H9 (cell line): Measurements from ENCODE around the gene OR51B5. TPM values are rescaled to one million over a fixed set of nuclear protein-coding genes. Genes with fewer than 3 reads are reported as not detected.

Experiments used
- DNase-seq: peaks from one replicate; pipeline ENCODE4 v3.0.0-alpha.2; 2017
- H2AFZ ChIP-seq: one replicate; pipeline ENCODE4 v1.6.1; 2013; ENCODE audit warnings: mild to moderate bottlenecking, low read length, control low read depth, moderate library complexity
- H2AK5ac ChIP-seq: 2 replicates; pipeline ENCODE4 v1.6.1; 2013; ENCODE audit warnings: low read length, control low read depth, mixed read lengths; ENCODE audit not compliant: insufficient read length
- H2BK120ac ChIP-seq: one replicate; pipeline ENCODE4 v1.6.1; 2013; ENCODE audit warnings: low read depth, mild to moderate bottlenecking, low read length, control low read depth, inconsistent platforms; ENCODE audit not compliant: poor library complexity, severe bottlenecking
- H2BK12ac ChIP-seq: 2 replicates; pipeline ENCODE4 v1.6.1; 2013; ENCODE audit warnings: low read length, control low read depth, mixed read lengths, low read depth; ENCODE audit not compliant: insufficient read length
- H2BK15ac ChIP-seq: 2 replicates; pipeline ENCODE4 v1.6.1; 2013; ENCODE audit warnings: low read depth, low read length, control low read depth
- H2BK20ac ChIP-seq: one replicate; pipeline ENCODE4 v1.6.1; 2013; ENCODE audit warnings: low read depth, mild to moderate bottlenecking, low read length, control low read depth, inconsistent platforms; ENCODE audit not compliant: poor library complexity, severe bottlenecking
- H2BK5ac ChIP-seq: 2 replicates; pipeline ENCODE4 v1.6.1; 2013; ENCODE audit warnings: low read length, control low read depth, mixed read lengths; ENCODE audit not compliant: insufficient read length
- H3K14ac ChIP-seq: 2 replicates; pipeline ENCODE4 v1.6.1; 2013; ENCODE audit warnings: low read length, control low read depth; ENCODE audit not compliant: insufficient read depth
- H3K18ac ChIP-seq: 2 replicates; pipeline ENCODE4 v1.6.1; 2013; ENCODE audit warnings: low read depth, mild to moderate bottlenecking, mixed read lengths, low read length, control low read depth; ENCODE audit not compliant: insufficient read length
- H3K23ac ChIP-seq: 2 replicates; pipeline ENCODE4 v1.6.1; 2013; ENCODE audit warnings: low read length, control low read depth, mixed read lengths, low read depth; ENCODE audit not compliant: insufficient read length
- H3K23me2 ChIP-seq: 2 replicates; pipeline ENCODE4 v1.6.1; 2013; ENCODE audit warnings: low read depth, mild to moderate bottlenecking, mixed read lengths, low read length, control low read depth; ENCODE audit not compliant: insufficient read length, poor library complexity, severe bottlenecking
- H3K27ac ChIP-seq: 2 replicates; pipeline ENCODE4 v1.5.1; 2013; ENCODE audit warnings: low read length, control low read depth, mixed read lengths, low read depth; ENCODE audit not compliant: insufficient read length
- H3K27me3 ChIP-seq: 2 replicates; pipeline ENCODE4 v1.6.1; 2013; ENCODE audit warnings: low read length, control low read depth, inconsistent platforms; ENCODE audit not compliant: insufficient read depth
- H3K4ac ChIP-seq: 2 replicates; pipeline ENCODE4 v1.6.1; 2013; ENCODE audit warnings: low read depth, mild to moderate bottlenecking, control low read depth, inconsistent platforms, low read length, moderate library complexity
- H3K4me1 ChIP-seq: 2 replicates; pipeline ENCODE4 v1.6.1; 2013; ENCODE audit warnings: low read length, control low read depth, inconsistent platforms; ENCODE audit not compliant: insufficient read depth
- H3K4me2 ChIP-seq: 2 replicates; pipeline ENCODE4 v1.6.1; 2013; ENCODE audit warnings: low read length, control low read depth, mixed read lengths; ENCODE audit not compliant: insufficient read length, insufficient read depth
- H3K56ac ChIP-seq: 2 replicates; pipeline ENCODE4 v1.6.1; 2013; ENCODE audit warnings: low read depth, mild to moderate bottlenecking, mixed read lengths, low read length, control low read depth; ENCODE audit not compliant: insufficient read length
- H3K79me1 ChIP-seq: 2 replicates; pipeline ENCODE4 v1.6.1; 2013; ENCODE audit warnings: low read depth, mild to moderate bottlenecking, moderate library complexity, low read length, control low read depth, inconsistent platforms; ENCODE audit not compliant: insufficient read depth, poor library complexity, severe bottlenecking
- H3K79me2 ChIP-seq: 2 replicates; pipeline ENCODE4 v1.6.1; 2013; ENCODE audit warnings: low read length, control low read depth, inconsistent platforms; ENCODE audit not compliant: insufficient read depth
- H3K9ac ChIP-seq: 2 replicates; pipeline ENCODE4 v1.6.1; 2013; ENCODE audit warnings: low read length, control low read depth, mixed read lengths; ENCODE audit not compliant: insufficient read length; ENCODE audit errors: extremely low read depth
- H3K9me3 ChIP-seq: one replicate; pipeline ENCODE4 v1.6.1; 2013; ENCODE audit warnings: low read depth, low read length, inconsistent platforms; ENCODE audit not compliant: control insufficient read depth
- H3T11ph ChIP-seq: one replicate; pipeline ENCODE4 v1.6.1; 2013; ENCODE audit warnings: mild to moderate bottlenecking, low read length, control low read depth, inconsistent platforms
- H4K20me1 ChIP-seq: one replicate; pipeline ENCODE4 v1.6.1; 2013; ENCODE audit not compliant: control insufficient read depth, insufficient read length, insufficient read depth
- H4K5ac ChIP-seq: 2 replicates; pipeline ENCODE4 v1.6.1; 2013; ENCODE audit warnings: low read depth, mild to moderate bottlenecking, mixed read lengths, low read length, control low read depth; ENCODE audit not compliant: insufficient read length
- H4K8ac ChIP-seq: replicated peaks from 2 replicates; pipeline ENCODE4 v1.6.1; 2013; ENCODE audit warnings: low read length, control low read depth, mixed read lengths, low read depth; ENCODE audit not compliant: insufficient read length
- H4K91ac ChIP-seq: 2 replicates; pipeline ENCODE4 v1.6.1; 2013; ENCODE audit warnings: low read depth, mild to moderate bottlenecking, moderate library complexity, mixed read lengths, low read length, control low read depth; ENCODE audit not compliant: insufficient read length
- H3K27ac Mint-ChIP-seq, 3 experiments: 2 replicates in 2 of 3; 3 replicates in 1 of 3; pipeline ENCODE4 v1.8.0; 2020 to 2021; ENCODE audit warnings: mixed read lengths in 3 of 3, mild to moderate bottlenecking in 1 of 3, moderate library complexity in 1 of 3
- H3K27me3 Mint-ChIP-seq: 2 replicates; pipeline ENCODE4 v1.8.0; 2021; ENCODE audit warnings: low read depth, mild to moderate bottlenecking, moderate library complexity, mixed read lengths
- H3K36me3 Mint-ChIP-seq, 3 experiments: 2 replicates in 2 of 3; 3 replicates in 1 of 3; pipeline ENCODE4 v1.8.0; 2020 to 2021; ENCODE audit warnings: low read depth in 3 of 3, mixed read lengths in 3 of 3; ENCODE audit not compliant: insufficient read depth in 1 of 3
- H3K4me1 Mint-ChIP-seq, 2 experiments: 2 replicates each; pipeline ENCODE4 v1.8.0; 2020; ENCODE audit warnings: mixed read lengths in 2 of 2
- H3K4me3 Mint-ChIP-seq, 2 experiments: 2 replicates in 1 of 2; 3 replicates in 1 of 2; pipeline ENCODE4 v1.8.0; 2020 to 2021; ENCODE audit warnings: mild to moderate bottlenecking in 2 of 2, mixed read lengths in 2 of 2, moderate library complexity in 1 of 2
- H3K9me3 Mint-ChIP-seq, 2 experiments: 2 replicates in 1 of 2; 3 replicates in 1 of 2; pipeline ENCODE4 v1.8.0; 2020; ENCODE audit warnings: mild to moderate bottlenecking in 2 of 2, mixed read lengths in 2 of 2, moderate library complexity in 1 of 2
- WGBS: extraction: QIAGEN DNeasy Blood & Tissue Kit; methylation state at CpG from one replicate; pipeline ENCODE4 v1.1.7; 2013; ENCODE audit warnings: missing lambda C conversion rate, low lambda C conversion rate, mixed read lengths; ENCODE audit not compliant: insufficient read length; ENCODE audit errors: extremely low coverage; 5-methylcytosine and 5-hydroxymethylcytosine counted together
- total RNA-seq: library from RNA; stranded (reverse); gene quantifications from 2 replicates; pipeline ENCODE4 v1.2.1, GENCODE V29; 2021
- TF ChIP-seq, protein P1 (sequence below): fragments of 200-600 bp; sonication (generic); conservative IDR thresholded peaks from 3 replicates; pipeline ENCODE4 v1.8.0; 2021; ENCODE audit warnings: antibody characterized with exemption, mild to moderate bottlenecking

Gene OR51B5
- total RNA-seq, 1 experiment from 2014 or later = not detected

- Histone ChIP-seq H3K56ac (no peak overlapping the region), H3K27me3 (no peaks in the 10 kb centered on the region), H2AK5ac (no peak overlapping the region), H4K8ac (no peak overlapping the region), H4K91ac (no peak overlapping the region), H2BK120ac (no peak overlapping the region), H4K5ac (no peak overlapping the region), H3K4me1 (no peaks in the 10 kb centered on the region; the same call in 1 of the 2 replicates), H3T11ph (no peak overlapping the region), H2AFZ (no peak overlapping the region), H2BK5ac (no peak overlapping the region), H3K4me2 (no peak overlapping the region), H3K23me2 (no peaks in the 10 kb centered on the region), H2BK20ac (no peak overlapping the region), H3K14ac (no peak overlapping the region), H2BK12ac (no peak overlapping the region), H3K9me3 (peaks cover 4% of the 10 kb centered on the region), H3K79me2 (no peaks in the 10 kb centered on the region), H3K23ac (no peak overlapping the region), H2BK15ac (no peak overlapping the region), H3K4ac (no peak overlapping the region), H3K18ac (no peak overlapping the region), H3K9ac (no peak overlapping the region), H3K79me1 (no peaks in the 10 kb centered on the region), H4K20me1 (no peaks in the 10 kb centered on the region), H3K27ac (no peak overlapping the region)
- TF ChIP-seq, protein P1, sequence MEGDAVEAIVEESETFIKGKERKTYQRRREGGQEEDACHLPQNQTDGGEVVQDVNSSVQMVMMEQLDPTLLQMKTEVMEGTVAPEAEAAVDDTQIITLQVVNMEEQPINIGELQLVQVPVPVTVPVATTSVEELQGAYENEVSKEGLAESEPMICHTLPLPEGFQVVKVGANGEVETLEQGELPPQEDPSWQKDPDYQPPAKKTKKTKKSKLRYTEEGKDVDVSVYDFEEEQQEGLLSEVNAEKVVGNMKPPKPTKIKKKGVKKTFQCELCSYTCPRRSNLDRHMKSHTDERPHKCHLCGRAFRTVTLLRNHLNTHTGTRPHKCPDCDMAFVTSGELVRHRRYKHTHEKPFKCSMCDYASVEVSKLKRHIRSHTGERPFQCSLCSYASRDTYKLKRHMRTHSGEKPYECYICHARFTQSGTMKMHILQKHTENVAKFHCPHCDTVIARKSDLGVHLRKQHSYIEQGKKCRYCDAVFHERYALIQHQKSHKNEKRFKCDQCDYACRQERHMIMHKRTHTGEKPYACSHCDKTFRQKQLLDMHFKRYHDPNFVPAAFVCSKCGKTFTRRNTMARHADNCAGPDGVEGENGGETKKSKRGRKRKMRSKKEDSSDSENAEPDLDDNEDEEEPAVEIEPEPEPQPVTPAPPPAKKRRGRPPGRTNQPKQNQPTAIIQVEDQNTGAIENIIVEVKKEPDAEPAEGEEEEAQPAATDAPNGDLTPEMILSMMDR = no peak
- H3K27me3 Mint-ChIP-seq = no peaks in the 10 kb centered on the region
- WGBS = no CpG with 5 or more reads among the region's 3 CpGs
- H3K4me1 Mint-ChIP-seq = peaks cover 5 to 12% of the 10 kb centered on the region in 2 experiments
- peaks cover 5 to 10% (median 6%) of the 10 kb centered on the region in 3 experiments for H3K36me3 Mint-ChIP-seq
- peak overlapping the region in 1 of 3 experiments; percentile 72; a peak in 1 of 7 replicates for H3K27ac Mint-ChIP-seq
- DNase-seq = no peak
- peaks cover 10% of the 10 kb centered on the region in 2 experiments for H3K9me3 Mint-ChIP-seq
- no peak overlapping the region for H3K4me3 Mint-ChIP-seq
These were observed 25.2 kb upstream of the OR51B5 start for GRCh38 chr11:5368502-5369043.
